Activated CD4-positive, CD25-positive, alpha-beta regulatory T cell treated with anti-CD3 and anti-CD28 coated beads, Interleukin-2, amount 50 U/mL, for 72 hours (primary cell): ENCODE data around the gene OTOS.

Source experiments
- DNase-seq: peaks from one replicate; pipeline ENCODE4 v3.0.0; 2021

OTOS gene

DNA sequence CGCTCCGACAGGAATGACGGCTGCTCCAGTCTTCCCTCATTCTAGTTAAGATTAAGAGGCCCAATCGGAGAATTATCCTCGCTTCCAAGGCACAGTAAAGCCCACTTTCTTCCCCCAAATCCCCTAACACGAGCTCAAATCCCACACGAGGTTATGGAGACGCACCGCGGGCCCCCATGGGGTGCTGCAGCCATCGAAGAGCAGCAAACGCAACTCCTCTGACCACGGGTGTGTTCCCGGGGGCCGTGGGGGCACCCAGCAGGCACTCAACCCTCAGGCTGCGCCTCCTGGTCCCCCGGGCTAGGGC is 4.8 kb downstream of the OTOS start:
- DNase-seq = no peak

DNA sequence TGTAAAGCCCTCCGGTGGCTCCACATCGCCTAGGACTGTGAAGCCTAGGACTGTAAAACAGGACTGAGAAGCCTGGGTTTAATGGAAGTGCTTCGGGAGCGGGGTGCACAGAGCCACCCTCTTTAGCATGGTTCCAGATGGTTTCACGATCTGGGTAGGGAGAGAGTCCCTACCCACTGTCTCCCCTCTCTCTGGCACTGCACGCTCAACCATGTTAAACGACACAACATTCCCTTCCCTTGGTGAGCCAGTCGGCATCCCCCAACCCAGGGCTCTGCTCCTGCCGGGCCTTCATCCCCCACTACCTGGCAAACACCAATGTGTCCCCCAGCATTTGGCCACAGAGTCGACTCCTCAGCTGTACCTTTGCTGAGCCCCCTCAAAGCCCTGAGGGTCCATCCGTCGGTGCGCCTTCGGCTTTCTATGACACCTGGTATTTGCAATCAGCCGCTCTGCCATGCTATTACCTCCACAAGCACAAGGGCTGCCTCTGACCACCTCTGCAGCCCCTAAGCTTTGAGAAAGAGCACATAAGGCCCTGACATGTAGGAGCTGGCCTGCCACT is 5.4 kb downstream of the OTOS start:
- no peak for DNase-seq

DNA sequence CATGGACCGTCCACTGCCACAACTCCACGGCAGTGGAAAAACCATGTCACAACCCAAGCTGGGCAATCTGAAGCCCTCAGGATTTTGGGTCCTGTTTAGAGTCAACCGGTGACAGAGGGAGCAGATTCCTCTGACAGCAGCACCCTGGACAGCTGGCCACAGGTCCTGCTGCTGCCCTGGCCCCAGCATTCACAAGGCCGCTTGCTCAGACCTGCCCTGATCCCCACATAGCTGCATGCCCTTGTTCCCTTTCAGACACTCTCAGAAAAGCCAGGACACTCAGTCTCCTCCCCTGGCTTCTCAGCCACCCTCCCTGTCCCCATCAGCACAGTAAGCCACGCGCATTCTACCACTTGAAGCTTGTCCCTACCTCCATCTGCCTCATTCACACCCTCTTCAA is 6.0 kb downstream of the OTOS start:
- no peak for DNase-seq

DNA sequence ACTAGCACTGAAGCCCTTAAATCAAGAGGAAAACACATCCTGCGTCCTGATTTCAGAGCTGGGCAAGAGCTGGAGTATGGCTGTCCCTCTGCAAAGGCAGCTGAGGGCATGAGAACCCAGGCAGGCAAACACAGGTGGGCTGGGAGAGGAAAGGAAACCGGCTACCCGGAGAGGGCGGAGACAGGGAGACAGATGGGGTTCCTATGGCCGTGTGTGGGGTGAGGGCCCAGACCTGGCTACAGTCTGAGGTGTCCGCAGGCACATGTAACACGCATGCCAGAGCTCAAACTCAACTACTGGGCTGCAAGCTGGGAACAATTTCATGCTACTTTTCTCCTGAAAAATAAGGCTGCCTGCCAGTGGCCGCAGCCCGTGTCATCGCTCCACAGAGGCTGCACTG is 7.1 kb downstream of the OTOS start:
- DNase-seq = no peak

DNA sequence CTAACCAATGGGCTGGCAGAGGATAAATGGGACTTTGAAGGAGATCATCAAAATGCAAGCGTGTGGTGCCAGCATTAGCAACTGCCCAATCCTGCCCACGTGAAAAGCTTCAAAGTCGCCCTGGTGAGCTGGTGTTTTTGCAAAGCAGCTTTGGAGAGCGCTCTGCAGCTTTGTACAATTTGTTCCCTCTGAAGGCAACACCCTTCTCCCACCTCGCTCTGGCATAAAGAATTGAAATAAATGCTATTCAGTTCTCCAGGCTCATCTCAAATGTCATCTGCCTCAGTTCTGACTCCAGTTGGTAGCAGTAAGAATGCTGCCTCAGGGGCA is 7.8 kb downstream of the OTOS start:
- DNase-seq = peak; percentile 18

DNA sequence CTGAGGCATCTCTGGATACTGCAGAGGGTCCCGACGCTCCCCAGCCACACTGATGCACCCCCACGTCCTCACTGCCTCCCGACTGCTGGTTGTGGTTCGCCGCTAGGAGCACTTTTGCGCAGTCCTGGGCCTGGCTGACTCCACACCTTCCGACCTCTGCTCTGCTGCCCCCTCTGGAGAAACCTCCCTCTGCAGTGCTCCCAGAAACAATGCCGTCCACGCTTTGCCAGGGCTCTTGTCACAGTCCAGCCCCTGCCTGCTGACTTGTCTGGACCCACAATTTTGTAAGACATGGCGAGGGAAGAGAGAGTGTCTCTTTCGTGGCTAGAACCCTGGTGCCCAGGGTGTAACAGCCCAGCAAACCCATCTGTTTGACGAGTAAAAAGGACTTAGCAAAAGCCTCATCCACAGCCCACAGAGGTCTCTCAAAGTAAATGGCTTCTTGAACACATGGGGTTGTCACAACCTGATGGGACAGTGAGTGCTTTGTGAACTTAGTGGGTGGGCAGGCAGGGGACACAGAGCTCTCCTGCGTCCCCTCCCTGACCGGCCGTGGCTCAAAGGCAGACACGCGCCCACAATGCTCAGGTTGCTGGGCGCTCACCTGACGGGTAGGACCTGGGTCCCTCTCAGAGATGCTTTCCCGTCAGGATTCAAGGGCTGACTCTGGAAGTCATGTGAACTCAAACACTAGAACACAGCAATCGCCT is 8.4 kb downstream of the OTOS start:
- DNase-seq = peak; percentile 27

DNA sequence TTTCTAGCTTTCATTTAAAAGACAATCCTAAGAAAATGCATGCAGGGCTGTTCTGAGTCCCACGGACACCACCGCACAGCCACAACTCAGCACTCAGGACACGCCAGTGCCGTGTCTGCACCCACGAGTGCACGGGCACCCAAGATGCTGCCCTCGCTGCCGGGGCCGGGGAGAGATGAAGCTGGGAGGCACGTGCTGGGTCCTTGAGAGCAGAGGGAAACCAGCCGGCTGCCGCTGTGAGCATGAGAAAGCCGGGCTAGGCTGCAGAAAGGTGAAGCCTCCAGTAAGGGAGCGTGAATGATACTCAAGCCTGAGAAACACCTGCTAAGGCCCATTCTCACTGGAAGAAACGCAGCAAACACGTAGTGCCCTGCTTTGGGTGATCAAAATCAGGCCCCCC is 9.2 kb downstream of the OTOS start:
- DNase-seq = peak; percentile 17

DNA sequence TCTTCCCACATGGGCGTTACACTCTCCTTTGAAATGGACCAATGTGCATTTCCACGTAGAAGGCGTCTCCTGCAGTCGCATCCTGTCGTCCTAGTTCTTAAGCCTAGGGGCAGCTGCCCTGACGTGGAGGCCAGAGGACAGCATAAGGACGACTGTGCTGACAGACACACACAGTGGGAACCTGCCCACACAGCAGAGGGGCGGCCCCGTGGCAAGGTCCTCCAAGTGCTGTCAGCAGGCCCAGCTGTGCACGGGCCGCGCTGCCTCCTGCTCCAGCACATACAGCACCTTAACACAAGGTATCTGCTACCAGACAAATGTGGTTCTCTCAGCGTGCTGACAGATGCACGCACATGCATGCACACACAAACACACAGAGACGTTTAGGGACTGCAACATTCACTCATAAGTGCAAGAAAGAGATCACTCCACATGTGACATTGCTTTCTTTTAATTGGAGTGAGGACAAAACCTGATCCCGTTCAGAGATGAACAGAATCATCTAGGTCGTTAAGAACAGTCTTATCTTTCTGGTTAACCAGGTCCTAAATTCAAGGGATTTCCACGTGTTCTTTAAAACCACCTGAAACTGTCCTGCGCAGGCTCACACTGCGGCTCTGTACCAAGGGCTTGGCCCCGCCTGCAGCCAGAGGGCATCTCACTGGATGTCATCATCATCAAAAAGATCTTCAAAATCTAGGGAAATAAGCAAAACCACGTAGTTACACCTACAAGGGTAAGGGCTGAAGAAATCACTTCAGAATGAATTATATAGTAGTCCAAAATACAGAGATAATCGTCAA is 9.9 kb downstream of the OTOS start:
- no peak for DNase-seq

DNA sequence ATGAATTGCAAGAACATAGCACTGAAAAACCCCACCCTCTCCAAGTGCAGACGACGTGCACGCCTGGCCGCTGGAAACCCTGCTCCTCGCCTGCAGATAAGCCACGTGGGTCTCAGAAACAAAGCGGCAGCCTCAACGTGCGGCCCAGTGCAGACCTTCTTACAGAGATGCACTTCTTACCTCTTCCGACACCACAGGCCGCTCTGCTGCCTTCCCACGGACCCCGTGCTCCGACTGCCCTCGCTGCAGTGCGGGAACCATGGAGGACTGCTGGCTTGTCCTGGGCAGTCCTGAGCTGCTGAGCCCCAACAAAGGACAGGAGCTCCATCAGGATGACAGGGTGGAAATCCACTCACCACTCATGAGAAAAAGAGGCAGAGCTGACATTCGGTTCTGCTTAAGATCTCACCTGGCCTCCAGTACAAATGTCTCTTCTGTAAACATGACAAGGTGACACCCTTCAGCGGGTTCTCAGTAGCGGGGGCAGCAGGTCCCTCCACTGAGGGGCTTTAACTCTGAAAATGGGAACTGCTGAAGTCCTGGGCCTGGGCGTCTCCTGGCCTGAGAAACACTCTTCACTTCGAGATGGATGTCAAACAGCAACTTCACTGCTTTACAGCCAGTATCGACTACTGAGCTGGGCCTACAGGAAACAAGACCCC is 10.6 kb downstream of the OTOS start:
- DNase-seq = peak; percentile 13

DNA sequence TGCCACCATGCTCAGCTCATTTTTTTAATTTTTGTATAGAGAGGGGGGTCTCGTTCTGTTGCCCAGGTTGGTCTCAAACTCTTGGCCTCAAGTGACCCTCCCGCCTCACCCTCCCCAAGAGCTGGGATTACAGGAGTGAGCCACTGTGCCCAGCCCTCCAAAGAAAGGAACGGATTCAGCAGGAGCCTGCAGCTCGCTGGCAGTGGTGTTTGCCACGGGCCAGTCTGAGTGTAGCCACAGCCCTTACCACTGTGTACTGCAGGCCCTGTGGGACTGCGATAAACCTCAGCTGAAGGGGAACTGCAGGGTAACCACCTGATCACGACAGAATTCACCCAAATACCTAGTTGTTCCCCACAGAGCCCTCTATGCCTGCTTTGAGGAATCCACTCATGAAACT is 11.1 kb downstream of the OTOS start:
- no peak for DNase-seq

DNA sequence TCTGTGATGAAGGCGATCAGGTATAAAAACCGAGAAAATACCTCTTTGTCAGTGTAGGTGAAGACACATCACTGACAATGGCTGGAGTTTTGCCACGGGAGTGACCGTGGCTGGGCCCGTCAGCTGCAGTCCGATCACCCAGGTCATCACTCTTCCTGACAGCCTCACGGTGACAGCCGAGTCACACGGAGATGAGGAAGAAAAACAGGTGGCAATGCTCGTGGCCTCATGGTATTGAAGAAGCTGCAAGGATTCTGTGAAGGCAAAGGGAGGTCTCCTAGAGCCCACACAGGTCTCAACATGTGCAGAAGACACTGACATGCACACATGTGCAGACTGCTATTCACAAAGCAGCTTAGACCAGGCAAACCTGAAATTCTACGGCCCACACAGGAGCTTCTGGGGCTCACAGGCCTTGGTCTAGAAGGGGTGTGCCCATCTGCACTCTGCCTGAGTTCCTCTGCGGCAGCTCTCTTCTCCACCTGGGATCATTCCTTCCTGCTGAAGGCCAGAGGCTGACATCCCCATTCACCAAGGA is 11.8 kb downstream of the OTOS start:
- no peak for DNase-seq

DNA sequence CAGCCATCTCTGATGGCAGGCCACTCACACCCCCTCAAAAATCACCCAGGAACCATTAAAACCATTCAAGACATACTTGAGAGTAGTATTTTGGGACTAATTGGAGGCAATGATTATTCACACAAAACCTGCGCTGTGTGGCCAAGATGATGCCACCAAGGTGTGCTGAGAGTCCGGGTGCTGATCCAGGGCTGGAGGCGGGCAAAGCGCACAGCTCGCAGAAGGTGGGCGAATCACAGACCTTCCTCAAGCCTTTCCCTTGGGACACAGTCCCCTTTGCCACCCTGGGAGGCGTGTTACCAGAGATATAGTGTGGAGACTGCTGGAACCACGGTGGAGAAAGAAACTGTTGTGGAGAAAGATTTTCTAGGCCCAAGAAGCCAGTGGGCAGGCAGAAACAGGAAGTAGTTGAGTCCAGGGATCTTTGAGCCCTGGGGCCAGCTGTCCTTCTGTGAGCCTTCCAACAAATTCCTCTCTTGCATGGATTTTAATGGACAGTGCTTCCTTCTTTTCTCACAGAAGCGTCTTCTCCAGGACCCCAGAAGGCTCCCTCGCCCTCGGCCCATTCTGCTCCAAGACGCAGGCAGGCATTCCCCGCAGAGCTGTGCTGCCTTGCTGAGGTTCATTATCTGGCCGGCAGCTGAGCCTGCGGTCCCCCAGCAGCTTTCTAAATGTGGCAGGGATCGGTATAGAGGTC is 12.4 kb downstream of the OTOS start:
- DNase-seq = peak; percentile 17

DNA sequence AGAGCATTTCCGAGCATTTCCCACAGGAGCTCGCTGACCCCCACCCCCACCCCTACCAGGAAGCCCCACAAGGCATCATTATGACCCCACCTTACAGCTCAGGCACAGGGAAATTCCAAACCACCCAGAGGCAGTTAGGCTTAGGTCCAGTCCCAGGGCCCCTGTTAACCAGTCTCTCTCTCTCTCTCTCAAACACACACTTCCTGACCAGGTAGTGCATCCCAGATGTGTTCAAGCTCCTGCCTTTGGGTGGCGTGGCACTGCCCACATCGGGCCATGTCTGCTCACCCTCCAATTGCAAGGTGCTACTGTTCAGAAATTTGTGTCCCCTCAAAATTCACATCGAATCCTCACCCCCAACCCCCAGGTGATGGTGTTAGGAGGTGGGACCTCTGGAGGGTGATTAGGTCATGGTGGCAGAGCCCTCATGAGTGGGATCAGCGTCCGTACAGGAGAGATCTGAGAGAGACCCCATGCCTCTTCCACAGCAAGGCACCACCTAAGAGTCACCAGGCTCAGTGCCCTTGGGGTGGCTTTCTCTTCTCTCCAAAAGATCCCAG is 13.2 kb downstream of the OTOS start:
- DNase-seq = no peak

DNA sequence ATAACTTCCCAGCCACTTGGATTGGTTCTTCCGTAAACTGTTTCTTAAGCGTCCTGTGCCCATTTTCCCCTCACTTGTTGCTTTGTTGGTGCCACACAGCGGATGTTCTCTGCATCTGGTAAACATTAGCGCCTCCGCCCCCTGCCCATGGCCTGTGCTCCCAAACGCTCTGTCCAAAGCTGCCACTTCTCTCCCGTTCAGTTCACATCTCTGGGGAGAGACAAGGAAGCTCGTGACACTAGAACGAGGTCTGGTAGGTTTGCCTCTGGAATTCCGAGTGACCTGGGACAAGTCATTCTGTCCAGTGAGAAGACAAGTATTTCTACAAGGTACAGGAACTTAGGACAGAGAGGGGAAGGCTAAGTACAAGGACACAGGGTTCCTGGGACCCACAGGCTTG is 13.7 kb downstream of the OTOS start:
- no peak for DNase-seq

DNA sequence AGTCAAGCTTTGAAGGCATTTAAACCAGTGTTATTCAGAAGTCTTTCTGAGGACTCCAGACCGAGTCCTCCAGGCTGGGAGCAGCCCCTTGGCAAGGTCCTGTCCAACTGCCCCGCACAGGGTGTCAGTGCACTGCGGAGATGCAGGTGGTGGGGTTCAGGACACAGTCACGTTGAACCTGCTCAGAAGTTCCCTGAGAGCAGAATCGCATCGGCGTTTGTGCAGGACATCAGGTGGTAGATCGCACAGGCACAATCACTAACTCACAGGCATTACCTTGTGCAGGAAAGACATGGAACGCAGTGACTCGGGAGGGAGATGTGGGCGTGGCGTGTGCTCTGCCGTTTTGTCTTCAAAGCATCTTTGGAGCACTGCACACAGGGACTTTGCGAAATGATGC is 14.7 kb downstream of the OTOS start:
- DNase-seq = no peak

DNA sequence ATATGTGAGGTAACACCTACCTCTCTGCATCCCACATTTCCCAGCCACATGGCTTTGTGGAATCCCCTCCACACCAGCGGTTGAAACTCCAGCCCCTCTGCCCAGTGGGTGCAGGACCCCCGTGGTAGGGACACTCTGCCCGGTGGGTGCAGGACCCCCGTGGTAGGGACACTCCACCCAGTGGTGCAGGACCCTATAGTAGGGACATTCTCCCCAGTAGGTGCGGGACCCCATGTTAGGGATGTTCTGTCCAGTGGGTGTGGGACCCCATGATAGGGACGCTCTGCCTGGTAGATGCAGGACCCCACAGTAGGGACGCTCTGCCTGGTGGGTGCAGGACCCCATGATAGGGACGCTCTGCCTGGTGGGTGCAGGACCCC is 15.8 kb downstream of the OTOS start:
- DNase-seq = no peak

DNA sequence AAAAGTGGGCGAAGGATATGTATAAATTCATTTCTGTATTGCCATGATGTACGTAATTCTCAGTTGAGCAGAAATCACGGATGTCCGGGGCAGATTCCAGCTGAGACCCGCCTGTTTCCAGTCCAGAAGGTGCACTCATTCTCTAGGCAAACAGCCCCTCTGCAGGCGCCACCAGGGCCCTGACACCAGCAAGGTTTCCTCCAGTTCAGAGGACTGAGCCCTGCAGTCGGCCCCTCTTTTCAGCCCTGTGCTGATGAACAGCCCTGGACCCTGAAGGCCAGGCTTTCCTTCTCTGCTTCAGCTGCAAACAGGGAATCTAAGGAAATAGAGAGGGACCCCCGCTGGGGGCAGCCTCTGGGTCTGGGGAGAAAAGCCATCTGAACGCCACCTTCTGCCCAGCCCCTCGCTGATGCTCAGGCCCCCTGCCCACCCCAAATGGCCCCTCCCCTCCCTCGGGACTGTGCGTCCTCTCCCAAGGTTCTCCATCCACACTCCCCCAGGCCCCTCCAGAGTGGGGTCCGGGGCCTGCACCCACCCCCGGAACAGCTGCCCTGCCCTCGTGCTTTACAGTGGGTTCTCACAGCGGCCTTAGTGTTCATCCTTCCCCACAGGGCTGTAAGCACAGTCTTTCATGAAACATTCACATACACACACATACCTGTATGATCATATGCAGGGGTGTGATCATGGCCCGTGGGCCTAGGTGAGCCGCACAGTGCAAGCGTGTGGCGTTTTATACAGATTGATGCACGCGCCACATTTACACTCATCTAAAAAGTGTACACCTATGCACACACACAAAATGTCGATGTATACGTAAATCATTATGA is 16.4 kb downstream of the OTOS start:
- no peak for DNase-seq

DNA sequence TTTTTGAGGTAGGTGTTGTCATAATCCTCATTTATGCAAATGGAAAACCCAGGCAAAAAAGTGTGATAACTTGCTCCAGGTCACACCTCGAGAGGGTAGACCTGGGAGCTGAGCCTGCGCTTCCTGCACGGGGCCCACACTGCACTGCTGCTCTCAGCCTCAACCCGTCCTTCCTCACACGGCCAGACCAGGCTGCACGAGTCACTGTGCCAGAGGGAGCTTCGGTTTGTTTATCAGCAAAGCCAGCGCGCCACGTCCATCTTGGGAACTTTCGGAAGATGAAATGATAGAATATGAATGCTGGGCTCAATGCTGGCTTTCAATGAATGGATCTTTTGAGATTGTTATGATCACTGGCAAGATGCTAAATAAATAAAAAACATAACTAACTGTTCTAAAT is 18.8 kb downstream of the OTOS start:
- DNase-seq = no peak

DNA sequence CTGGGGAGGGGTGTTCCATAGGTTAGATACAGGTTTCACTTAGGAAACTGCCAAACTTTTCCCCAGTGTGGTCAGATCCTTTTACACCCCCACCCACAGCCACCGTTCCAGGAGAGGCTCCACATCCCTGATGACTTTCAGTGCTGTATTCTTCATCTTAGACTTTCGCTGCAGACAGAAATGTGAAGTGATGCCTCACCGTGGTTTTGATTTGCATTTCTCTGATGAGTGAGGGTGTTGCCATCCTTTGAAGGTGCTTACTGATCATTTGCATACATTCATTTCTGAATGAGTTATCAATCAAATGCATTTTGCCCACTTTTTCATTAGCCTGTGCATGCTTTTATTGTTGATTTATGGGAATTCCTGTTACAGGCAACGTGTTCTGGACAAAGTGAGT is 19.3 kb downstream of the OTOS start:
- no peak for DNase-seq

DNA sequence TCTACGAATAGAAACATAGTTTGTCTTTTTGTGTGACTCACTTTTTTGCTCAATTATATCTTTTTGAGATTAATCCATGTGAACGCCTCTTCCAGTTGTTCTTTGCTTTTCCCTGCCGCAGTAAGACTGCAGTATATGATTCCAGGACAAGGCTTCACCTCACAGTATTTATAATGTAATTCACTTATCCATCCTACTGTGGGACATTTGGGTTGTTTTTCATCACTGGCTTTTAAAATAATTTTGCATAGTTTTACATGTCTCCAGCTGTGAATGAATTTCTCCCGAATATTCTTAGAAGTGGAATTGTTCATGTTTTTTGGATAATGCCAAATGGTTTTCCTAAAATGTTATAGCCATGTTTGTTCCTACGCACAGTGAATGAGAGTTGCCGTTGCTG is 26.2 kb downstream of the OTOS start:
- DNase-seq = no peak

DNA sequence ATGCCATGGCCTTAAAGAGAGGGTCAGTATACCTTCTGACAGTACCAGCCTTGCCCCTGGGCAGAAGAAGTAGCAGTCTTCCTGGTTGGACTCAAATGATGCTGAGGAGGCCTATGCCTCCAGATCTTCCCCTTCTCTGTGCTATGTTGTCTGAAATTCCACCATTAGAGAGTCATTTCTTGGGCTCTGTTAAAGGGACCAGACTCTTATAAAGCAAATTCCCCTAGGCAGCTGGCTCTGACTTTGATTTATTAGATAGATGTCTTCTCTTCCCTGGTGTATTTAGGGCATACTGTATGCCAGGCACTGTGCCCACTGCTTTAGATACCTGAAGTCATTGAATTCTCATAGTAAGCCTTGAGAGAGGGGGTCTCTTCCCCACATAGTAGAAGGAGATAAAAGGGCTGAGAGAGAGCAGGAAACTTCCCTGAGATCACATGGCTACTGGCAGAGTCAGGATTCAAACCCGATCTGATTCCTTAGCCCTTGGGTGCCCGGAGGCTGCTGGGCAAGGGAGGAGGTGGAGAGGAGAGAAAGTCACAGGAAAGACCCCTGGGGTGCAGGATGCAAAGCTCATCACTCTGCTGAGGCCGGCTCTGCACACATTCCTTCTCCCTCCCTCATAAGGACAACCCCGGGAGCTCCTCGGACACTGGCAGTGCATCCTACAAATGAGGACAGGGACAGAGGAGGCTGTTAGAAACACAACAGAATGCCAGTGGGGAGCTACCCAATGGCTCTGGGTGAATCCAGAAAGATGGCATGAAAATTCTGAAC is 27.4 kb downstream of the OTOS start:
- DNase-seq = no peak
